Astrocyte (in vitro differentiated cells and primary cell): ENCODE data around the gene TTC9C.

Experiments
- CTCF ChIP-seq: IDR thresholded peaks from 2 replicates; pipeline ENCODE4 v1.5.1; 2011; ENCODE audit warnings: low read depth, mild to moderate bottlenecking, inconsistent platforms, low read length, moderate library complexity; ENCODE audit not compliant: insufficient read depth
- EZH2 ChIP-seq: IDR thresholded peaks from 2 replicates; pipeline ENCODE4 v1.6.1; 2012; ENCODE audit warnings: mild to moderate bottlenecking, low read length, inconsistent platforms; ENCODE audit not compliant: insufficient read depth

- TF ChIP-seq CTCF (no peak), EZH2 (no peak)
Observed at GRCh38 chr11:62713343-62713742, 14.9 kb upstream of the TTC9C start.
